H54 (cell line): ENCODE data around the gene OTOG.
A peak's percentile ranks its signal among the peaks of the same experiment; 100 is the strongest.

ENCODE experiments used
- DNase-seq: peaks from one replicate; pipeline ENCODE4 v3.0.0; 2011; ENCODE audit warnings: low spot score, mixed read lengths; ENCODE audit not compliant: insufficient read length
- FAIRE-seq: peaks from 3 replicates; lab custom pipeline; 2011; peaks lifted over from hg19 to GRCh38; lab: Jason Lieb, UNC
- POLR2A ChIP-seq: IDR thresholded peaks from 2 replicates; pipeline ENCODE4 v1.6.1; 2011; ENCODE audit warnings: low read depth, mild to moderate bottlenecking, low read length

Gene OTOG

GRCh38 chr11:17645190-17645970 lies 98.3 kb downstream of the OTOG start:
- DNase-seq (no peak), FAIRE-seq (no peak)
- no peak for TF ChIP-seq POLR2A

- no peak for TF ChIP-seq POLR2A
- DNase-seq = no peak
- FAIRE-seq = no peak
Observed at GRCh38 chr11:17646451-17647145, 99.5 kb downstream of the OTOG start.

GRCh38 chr11:17648528-17648927 lies 101.5 kb downstream of the OTOG start:
- DNase-seq (no peak), FAIRE-seq (no peak)
- no peak for TF ChIP-seq POLR2A

DNA sequence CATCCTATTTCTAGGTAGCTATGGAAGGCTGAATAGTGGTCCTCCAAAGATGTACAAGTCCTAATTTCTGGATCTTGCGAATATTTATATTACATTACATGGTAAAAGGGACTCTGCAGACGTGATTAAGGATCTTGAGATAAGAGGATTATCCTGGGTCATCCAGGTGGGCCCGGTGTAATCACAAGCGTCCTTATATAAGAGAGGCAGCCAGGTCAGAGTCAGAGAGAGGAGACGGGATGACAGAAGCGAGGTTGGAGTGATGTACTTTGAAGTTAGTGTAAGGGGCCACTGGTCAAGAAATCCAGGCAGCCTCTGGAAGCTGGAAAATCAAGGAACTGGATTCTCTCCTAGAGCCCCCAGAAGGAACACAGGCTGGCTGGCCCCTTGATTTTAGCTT lies 102.2 kb downstream of the OTOG start:
- DNase-seq = no peak
- no peak for TF ChIP-seq POLR2A
- FAIRE-seq = no peak

DNA sequence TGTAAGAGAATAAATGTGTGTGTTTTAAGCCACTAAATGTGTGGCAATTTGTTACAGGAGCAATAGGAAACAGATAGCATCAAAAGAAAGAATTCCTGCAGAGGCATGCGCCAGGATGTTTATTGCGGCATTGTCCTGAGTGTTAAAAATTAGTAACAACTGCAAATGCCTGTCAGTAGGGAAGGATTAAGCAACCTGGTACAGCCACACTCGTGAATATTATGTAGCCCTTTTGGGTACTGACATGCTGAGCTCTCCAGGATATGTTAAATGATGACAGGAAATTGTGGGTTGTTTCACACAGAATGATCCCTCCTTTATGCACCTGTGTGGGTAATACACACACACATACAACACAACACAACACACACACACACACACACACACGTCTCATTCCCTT lies 102.6 kb downstream of the OTOG start:
- TF ChIP-seq POLR2A = no peak
- DNase-seq = no peak
- FAIRE-seq = no peak

DNA sequence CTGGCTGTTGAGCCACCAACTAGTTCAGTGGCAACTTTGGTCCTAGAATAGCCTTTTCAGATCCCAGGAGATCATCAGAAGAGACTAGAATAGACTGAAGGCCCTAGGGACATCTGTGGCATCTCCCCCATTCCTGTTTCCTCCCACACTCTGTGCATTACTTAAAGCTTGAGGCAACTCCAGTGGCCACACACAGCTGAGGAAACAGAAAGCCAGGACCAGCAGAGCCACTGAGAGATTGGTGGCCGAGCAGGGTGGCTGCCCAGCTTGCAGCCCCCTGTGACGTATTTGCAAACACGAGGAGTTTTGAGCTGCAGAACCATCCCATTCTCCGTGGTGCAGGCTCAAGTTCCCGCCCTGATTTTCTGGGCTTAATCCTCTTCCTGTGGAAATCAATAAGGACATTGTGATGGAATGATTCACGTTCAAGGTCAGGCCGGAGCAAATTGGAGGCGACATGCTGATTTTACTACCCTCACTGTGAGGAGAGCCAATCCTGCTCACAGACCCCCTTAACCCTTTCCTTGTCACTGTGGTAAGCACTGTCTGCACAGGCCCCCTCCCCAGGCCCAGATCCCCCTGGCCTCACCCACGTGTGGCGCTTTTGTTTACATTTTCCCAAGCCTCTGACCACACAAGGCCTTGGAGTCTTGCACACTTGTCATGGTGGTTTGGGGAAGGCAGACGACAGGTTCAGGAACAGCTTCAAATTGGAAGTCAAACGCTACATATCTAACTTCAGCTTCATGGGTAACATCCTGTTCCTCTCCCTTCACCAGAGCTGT lies 103.3 kb downstream of the OTOG start:
- no peak for FAIRE-seq
- DNase-seq = peak; percentile 71
- TF ChIP-seq POLR2A = no peak

- FAIRE-seq (no peak), DNase-seq (no peak)
- TF ChIP-seq POLR2A = no peak
Observed at GRCh38 chr11:17651061-17651460, 104.0 kb downstream of the OTOG start.

- no peak for TF ChIP-seq POLR2A
- DNase-seq (no peak), FAIRE-seq (no peak)
Observed at GRCh38 chr11:17651681-17652080, 104.6 kb downstream of the OTOG start.

GRCh38 chr11:17652556-17652955 lies 105.5 kb downstream of the OTOG start:
- no peak for FAIRE-seq
- no peak for TF ChIP-seq POLR2A
- no peak for DNase-seq

- DNase-seq = no peak
- TF ChIP-seq POLR2A = no peak
- no peak for FAIRE-seq
Observed at GRCh38 chr11:17653611-17654010, 106.6 kb downstream of the OTOG start.

DNA sequence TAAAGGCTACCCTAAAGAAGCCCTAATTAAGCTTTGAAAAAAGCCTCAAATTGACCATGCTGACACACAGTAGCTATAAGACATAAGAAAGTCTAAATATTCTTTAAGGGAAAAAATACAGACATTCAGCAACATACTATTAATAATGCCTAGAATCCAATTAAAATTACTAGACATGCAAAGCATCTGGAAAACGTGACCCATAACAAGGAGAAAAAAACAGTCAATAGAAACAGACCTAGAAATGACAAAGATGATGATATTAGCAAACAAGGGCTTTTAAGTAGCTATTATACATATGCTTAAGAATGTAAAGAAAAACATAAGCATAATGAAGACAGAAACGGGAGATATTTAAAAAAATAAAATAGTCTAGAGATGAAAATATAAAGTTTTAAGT lies 108.6 kb downstream of the OTOG start:
- DNase-seq = no peak
- no peak for TF ChIP-seq POLR2A
- no peak for FAIRE-seq

DNA sequence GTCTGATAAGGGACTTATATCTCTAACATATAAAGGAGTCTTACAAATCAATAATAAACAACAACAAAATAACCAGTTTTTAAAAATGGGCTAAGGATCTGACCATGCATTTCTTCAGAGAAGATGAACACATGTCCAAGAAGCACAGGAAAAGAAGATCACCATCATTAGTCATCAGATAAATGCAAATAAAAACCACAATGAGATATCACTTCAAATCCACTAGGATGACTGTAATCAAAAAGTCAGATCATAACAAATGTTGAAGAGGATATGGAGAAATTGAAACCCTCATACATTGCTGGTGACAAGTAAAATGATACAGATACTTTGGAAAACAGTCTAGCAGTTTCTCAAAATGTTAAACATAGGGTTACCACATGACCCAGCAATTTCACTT lies 111.2 kb downstream of the OTOG start:
- DNase-seq (no peak), FAIRE-seq (peak; percentile 68)
- no peak for TF ChIP-seq POLR2A

DNA sequence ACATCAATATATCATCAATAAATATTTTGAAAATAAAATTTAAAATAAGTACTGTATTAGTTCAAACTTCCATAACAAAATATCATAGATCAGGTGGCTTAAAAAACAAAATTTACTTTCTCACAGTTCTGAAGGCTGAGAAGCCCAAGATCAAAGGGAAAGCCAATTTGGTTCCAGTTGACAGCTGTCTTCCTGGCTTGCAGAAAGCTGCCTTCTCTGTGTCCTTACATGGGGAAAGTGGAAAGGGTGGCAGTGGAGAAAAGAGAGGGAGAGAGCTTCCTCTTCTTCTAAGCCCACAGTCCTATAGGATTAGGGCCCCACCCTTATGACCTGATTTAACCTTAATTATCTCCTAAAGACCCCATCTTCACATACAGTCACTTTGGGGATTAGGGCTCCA lies 121.1 kb downstream of the OTOG start:
- no peak for TF ChIP-seq POLR2A
- FAIRE-seq = no peak
- no peak for DNase-seq

- no peak for DNase-seq
- no peak for TF ChIP-seq POLR2A
- no peak for FAIRE-seq
Observed at GRCh38 chr11:17672469-17672868, 125.4 kb downstream of the OTOG start.

GRCh38 chr11:17673951-17674350 lies 126.9 kb downstream of the OTOG start:
- TF ChIP-seq POLR2A = no peak
- FAIRE-seq = peak; percentile 66
- peak; percentile 27 for DNase-seq
